Occipital lobe (tissue), 2 donors: ENCODE data around the gene ARRDC1. TPM values are rescaled to one million over a fixed set of nuclear protein-coding genes. Genes with fewer than 3 reads are reported as not detected.
"Not testable (repeated sequence)": the region's sequence is repeated elsewhere in the genome, so short reads cannot be mapped to it uniquely, and the experiment has no call there.

ENCODE experiments used
- DNase-seq: peaks from one replicate; lab custom pipeline; 2025; lab: John Stamatoyannopoulos, UW
- total RNA-seq: library from RNA; depleted of rRNA; stranded (reverse); fragments of >200 nt; gene quantifications from one replicate; pipeline ENCODE4 v1.2.3, GENCODE V29; 2014

The ARRDC1 gene
- total RNA-seq = 9.5 TPM

GRCh38 chr9:137605121-137606004 is at the start of gene ARRDC1:
TSS of gene ARRDC1 (plus strand) at chr9:137605686. CDS start at chr9:137605718, 32 bp downstream.
- DNase-seq = peak; percentile 95

GRCh38 chr9:137556069-137556838 is 49.2 kb upstream of the ARRDC1 start:
- DNase-seq = no peak

GRCh38 chr9:137558127-137558526 is 47.4 kb upstream of the ARRDC1 start:
- no peak for DNase-seq

GRCh38 chr9:137564134-137564533 is 41.4 kb upstream of the ARRDC1 start:
- DNase-seq = no peak

- no peak for DNase-seq
These were observed 40.6 kb upstream of the ARRDC1 start for GRCh38 chr9:137564817-137565411.

- not testable (repeated sequence) for DNase-seq
These were observed 37.0 kb upstream of the ARRDC1 start for GRCh38 chr9:137568445-137568844.

- DNase-seq = no peak
These were observed 35.8 kb upstream of the ARRDC1 start for GRCh38 chr9:137569609-137570203.

GRCh38 chr9:137570566-137570965 is 34.9 kb upstream of the ARRDC1 start:
- DNase-seq = no peak

- no peak for DNase-seq
These were observed 31.3 kb upstream of the ARRDC1 start for GRCh38 chr9:137574192-137574591.

- no peak for DNase-seq
These were observed 30.1 kb upstream of the ARRDC1 start for GRCh38 chr9:137575364-137575715.

GRCh38 chr9:137575716-137576411 is 29.6 kb upstream of the ARRDC1 start:
- DNase-seq = no peak

GRCh38 chr9:137578518-137579258 is 26.8 kb upstream of the ARRDC1 start, which contains the start of gene DPH7:
TSS of gene DPH7 (minus strand) at chr9:137578925. CDS start at chr9:137578777, 148 bp downstream.
- DNase-seq = peak; percentile 90

GRCh38 chr9:137579259-137579604 is 26.3 kb upstream of the ARRDC1 start:
- no peak for DNase-seq

- no peak for DNase-seq
These were observed 25.1 kb upstream of the ARRDC1 start for GRCh38 chr9:137580209-137580953.

GRCh38 chr9:137580954-137581322 is 24.5 kb upstream of the ARRDC1 start:
- DNase-seq = no peak

- no peak for DNase-seq
These were observed 23.9 kb upstream of the ARRDC1 start for GRCh38 chr9:137581361-137582285.

GRCh38 chr9:137582286-137582860 is 23.1 kb upstream of the ARRDC1 start:
- no peak for DNase-seq

- no peak for DNase-seq
These were observed 22.1 kb upstream of the ARRDC1 start for GRCh38 chr9:137583347-137583746.
